ENCODE results near the gene STAM. TPM values are rescaled to one million over a fixed set of nuclear protein-coding genes. Genes with fewer than 3 reads are reported as not detected.

STAM gene
- total and polyA plus RNA-seq, 10 of the 15 experiments (the other 5 are each of a cell fraction or from before 2014, with no cell fraction given), result 8.8 to 15.9 (median 14.4) TPM

DNA sequence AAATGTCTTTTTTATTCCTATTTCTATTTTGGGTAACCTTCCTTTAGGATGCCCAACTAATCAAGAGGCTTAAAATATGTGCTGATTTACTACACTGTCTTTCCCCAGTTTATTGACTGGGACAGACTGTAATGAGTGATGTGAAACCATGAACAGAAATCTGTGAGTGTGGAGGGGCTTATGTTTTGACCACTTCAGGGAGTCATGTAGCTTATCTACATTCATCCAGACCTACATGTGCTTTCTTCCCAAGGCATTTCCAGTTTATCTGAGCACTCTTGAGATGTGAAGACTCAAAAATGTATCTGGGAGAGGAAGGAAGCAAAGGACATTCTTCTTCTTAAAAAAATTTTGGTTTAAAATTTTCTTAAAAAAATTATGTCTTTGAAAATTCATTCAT lies 45.2 kb downstream of the STAM start:
- FAIRE-seq, result no peak
- no peak for ATAC-seq
- no peak for TF ChIP-seq SP1 (IDR thresholded peaks at IDR 0.05; ENCODE audit: low read depth, low read length)
- no peak for TF ChIP-seq USF2 (IDR thresholded peaks at IDR 0.05; ENCODE audit: borderline replicate concordance, low read depth, low read length)
- no peak for TF ChIP-seq RAD21 (IDR thresholded peaks at IDR 0.05; ENCODE audit: insufficient read depth, low read depth, low read length)
- TF ChIP-seq, protein P1, sequence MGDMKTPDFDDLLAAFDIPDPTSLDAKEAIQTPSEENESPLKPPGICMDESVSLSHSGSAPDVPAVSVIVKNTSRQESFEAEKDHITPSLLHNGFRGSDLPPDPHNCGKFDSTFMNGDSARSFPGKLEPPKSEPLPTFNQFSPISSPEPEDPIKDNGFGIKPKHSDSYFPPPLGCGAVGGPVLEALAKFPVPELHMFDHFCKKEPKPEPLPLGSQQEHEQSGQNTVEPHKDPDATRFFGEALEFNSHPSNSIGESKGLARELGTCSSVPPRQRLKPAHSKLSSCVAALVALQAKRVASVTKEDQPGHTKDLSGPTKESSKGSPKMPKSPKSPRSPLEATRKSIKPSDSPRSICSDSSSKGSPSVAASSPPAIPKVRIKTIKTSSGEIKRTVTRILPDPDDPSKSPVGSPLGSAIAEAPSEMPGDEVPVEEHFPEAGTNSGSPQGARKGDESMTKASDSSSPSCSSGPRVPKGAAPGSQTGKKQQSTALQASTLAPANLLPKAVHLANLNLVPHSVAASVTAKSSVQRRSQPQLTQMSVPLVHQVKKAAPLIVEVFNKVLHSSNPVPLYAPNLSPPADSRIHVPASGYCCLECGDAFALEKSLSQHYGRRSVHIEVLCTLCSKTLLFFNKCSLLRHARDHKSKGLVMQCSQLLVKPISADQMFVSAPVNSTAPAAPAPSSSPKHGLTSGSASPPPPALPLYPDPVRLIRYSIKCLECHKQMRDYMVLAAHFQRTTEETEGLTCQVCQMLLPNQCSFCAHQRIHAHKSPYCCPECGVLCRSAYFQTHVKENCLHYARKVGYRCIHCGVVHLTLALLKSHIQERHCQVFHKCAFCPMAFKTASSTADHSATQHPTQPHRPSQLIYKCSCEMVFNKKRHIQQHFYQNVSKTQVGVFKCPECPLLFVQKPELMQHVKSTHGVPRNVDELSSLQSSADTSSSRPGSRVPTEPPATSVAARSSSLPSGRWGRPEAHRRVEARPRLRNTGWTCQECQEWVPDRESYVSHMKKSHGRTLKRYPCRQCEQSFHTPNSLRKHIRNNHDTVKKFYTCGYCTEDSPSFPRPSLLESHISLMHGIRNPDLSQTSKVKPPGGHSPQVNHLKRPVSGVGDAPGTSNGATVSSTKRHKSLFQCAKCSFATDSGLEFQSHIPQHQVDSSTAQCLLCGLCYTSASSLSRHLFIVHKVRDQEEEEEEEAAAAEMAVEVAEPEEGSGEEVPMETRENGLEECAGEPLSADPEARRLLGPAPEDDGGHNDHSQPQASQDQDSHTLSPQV (IDR thresholded peaks at IDR 0.05), result no peak
- TF ChIP-seq, protein P2, sequence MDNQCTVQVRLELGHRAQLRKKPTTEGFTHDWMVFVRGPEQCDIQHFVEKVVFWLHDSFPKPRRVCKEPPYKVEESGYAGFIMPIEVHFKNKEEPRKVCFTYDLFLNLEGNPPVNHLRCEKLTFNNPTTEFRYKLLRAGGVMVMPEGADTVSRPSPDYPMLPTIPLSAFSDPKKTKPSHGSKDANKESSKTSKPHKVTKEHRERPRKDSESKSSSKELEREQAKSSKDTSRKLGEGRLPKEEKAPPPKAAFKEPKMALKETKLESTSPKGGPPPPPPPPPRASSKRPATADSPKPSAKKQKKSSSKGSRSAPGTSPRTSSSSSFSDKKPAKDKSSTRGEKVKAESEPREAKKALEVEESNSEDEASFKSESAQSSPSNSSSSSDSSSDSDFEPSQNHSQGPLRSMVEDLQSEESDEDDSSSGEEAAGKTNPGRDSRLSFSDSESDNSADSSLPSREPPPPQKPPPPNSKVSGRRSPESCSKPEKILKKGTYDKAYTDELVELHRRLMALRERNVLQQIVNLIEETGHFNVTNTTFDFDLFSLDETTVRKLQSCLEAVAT (IDR thresholded peaks at IDR 0.05), result no peak
- no peak for TF ChIP-seq CHD4 (IDR thresholded peaks at IDR 0.05)
- no peak for TF ChIP-seq MTA3 (IDR thresholded peaks at IDR 0.05; ENCODE audit: borderline replicate concordance, low read length)
- TF ChIP-seq BHLHE40 (IDR thresholded peaks at IDR 0.05; ENCODE audit: borderline replicate concordance in 1 of 2, low read depth in 2 of 2, low read length in 1 of 2), result no peak
- no peak for TF ChIP-seq POLR2AphosphoS2 (IDR thresholded peaks at IDR 0.05; ENCODE audit: low read depth, low read length)
- no peak for TF ChIP-seq STAT1 (conservative IDR thresholded peaks at IDR 0.05)
- TF ChIP-seq, protein P3, sequence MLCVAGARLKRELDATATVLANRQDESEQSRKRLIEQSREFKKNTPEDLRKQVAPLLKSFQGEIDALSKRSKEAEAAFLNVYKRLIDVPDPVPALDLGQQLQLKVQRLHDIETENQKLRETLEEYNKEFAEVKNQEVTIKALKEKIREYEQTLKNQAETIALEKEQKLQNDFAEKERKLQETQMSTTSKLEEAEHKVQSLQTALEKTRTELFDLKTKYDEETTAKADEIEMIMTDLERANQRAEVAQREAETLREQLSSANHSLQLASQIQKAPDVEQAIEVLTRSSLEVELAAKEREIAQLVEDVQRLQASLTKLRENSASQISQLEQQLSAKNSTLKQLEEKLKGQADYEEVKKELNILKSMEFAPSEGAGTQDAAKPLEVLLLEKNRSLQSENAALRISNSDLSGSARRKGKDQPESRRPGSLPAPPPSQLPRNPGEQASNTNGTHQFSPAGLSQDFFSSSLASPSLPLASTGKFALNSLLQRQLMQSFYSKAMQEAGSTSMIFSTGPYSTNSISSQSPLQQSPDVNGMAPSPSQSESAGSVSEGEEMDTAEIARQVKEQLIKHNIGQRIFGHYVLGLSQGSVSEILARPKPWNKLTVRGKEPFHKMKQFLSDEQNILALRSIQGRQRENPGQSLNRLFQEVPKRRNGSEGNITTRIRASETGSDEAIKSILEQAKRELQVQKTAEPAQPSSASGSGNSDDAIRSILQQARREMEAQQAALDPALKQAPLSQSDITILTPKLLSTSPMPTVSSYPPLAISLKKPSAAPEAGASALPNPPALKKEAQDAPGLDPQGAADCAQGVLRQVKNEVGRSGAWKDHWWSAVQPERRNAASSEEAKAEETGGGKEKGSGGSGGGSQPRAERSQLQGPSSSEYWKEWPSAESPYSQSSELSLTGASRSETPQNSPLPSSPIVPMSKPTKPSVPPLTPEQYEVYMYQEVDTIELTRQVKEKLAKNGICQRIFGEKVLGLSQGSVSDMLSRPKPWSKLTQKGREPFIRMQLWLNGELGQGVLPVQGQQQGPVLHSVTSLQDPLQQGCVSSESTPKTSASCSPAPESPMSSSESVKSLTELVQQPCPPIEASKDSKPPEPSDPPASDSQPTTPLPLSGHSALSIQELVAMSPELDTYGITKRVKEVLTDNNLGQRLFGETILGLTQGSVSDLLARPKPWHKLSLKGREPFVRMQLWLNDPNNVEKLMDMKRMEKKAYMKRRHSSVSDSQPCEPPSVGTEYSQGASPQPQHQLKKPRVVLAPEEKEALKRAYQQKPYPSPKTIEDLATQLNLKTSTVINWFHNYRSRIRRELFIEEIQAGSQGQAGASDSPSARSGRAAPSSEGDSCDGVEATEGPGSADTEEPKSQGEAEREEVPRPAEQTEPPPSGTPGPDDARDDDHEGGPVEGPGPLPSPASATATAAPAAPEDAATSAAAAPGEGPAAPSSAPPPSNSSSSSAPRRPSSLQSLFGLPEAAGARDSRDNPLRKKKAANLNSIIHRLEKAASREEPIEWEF (IDR thresholded peaks at IDR 0.05; ENCODE audit: insufficient replicate concordance, low read depth, low read length), result no peak
- no peak for TF ChIP-seq CREM (IDR thresholded peaks at IDR 0.05; ENCODE audit: low read depth)
- TF ChIP-seq MYB (IDR thresholded peaks at IDR 0.05; ENCODE audit: borderline replicate concordance, low read depth, low read length), result no peak

More for the DNA sequence above, 45.2 kb downstream of the STAM start:
- H3K36me3 ChIP-seq (ENCODE audit: control insufficient read depth in 2 of 2, insufficient read depth in 2 of 2, low read length in 1 of 2), result peaks cover 0 to 12% of the 10 kb centered on the region in 2 experiments
- no peaks in the 10 kb centered on the region for H3K9me3 ChIP-seq (replicated peaks; ENCODE audit: control insufficient read depth, insufficient read depth, low read length)
- no peak overlapping the region for H3K4me2 ChIP-seq (ENCODE audit: control insufficient read depth, insufficient read depth)
- intact Hi-C loops (cut with micrococcal nuclease; ENCODE audit: unreplicated experiment) (loop anchor here (10.0 kb wide), 1 partner anchor 966 kb away; the partner anchor contains the start of genes ARL5B and NSUN6), in situ Hi-C loops (cut with MboI) (no loop called here)
- ChIA-PET SMC1A (ENCODE audit: uncharacterized antibody, unreplicated experiment) (interaction anchor here (1.0 to 5.1 kb wide), 6 partner anchors 10 to 45 kb away, joined by 3 to 17 read pairs (median 5); partner anchors contain the start of gene STAM), RAD21 (ENCODE audit: unreplicated experiment) (interaction anchor here (0.7 to 1.2 kb wide), 2 partner anchors 9 to 71 kb away, joined by 3 to 4 read pairs; no protein-coding TSS in a partner anchor), POLR2A (no interaction called here), CTCF (interaction anchor here (1.3 to 2.0 kb wide), 2 partner anchors 10 to 12 kb away, joined by 5 read pairs; no protein-coding TSS in a partner anchor)
- no peak for DNase-seq (ENCODE audit: low read depth, low spot score)
- no peak overlapping the region for H2AFZ ChIP-seq (ENCODE audit: control insufficient read depth, low read depth, low read length)
- no TSS peak for BruUV-seq (replicated peaks)
- H3K27ac ChIP-seq (ENCODE audit: control insufficient read depth, insufficient read depth), result no peak overlapping the region
- no peaks in the 10 kb centered on the region for H4K20me1 ChIP-seq (ENCODE audit: control insufficient read depth, insufficient read depth)
- H3K79me2 ChIP-seq (ENCODE audit: control insufficient read depth, insufficient read depth, low read length), result peaks cover 13% of the 10 kb centered on the region
- no peak overlapping the region for H3K4me3 ChIP-seq
- no peaks in the 10 kb centered on the region for H3K27me3 ChIP-seq (replicated peaks in 1 of 2; ENCODE audit: control insufficient read depth in 2 of 2, insufficient read depth in 2 of 2, low read length in 1 of 2)
- peaks cover 8% of the 10 kb centered on the region for H3K4me1 ChIP-seq (ENCODE audit: control insufficient read depth, insufficient read depth, low read length)
- no peak overlapping the region for H3K9ac ChIP-seq (ENCODE audit: control insufficient read depth, insufficient read depth, low read length)
